Gastroesophageal sphincter (tissue), 3 donors: ENCODE data around the gene FBXW11.
"Not testable (repeated sequence)": the region's sequence is repeated elsewhere in the genome, so short reads cannot be mapped to it uniquely, and the experiment has no call there.

Source experiments
- CTCF ChIP-seq, 4 experiments: fragments of 200-600 bp in 2 of 4; fragments of 450-650 bp in 2 of 4; sonication (generic) in 1 of 4; IDR thresholded peaks; one replicate each; pipeline ENCODE4 v1.5.1; 2017 to 2019; ENCODE audit warnings: antibody characterized with exemption in 4 of 4, mild to moderate bottlenecking in 2 of 4, moderate library complexity in 2 of 4
- POLR2A ChIP-seq, 2 donors: fragments of 450-650 bp; IDR thresholded peaks; one replicate each; pipeline ENCODE4 v1.6.1; 2017; ENCODE audit warnings: antibody characterized with exemption in 2 of 2, mild to moderate bottlenecking in 2 of 2, moderate library complexity in 1 of 2
- POLR2AphosphoS5 ChIP-seq: sonication (generic); formaldehyde crosslinking; IDR thresholded peaks from one replicate; pipeline ENCODE4 v1.6.1; 2017; ENCODE audit warnings: antibody characterized with exemption

- TF ChIP-seq CTCF (IDR thresholded peaks at IDR 0.05); POLR2AphosphoS5; POLR2A (IDR thresholded peaks at IDR 0.05): not testable (repeated sequence)
Measured at GRCh38 chr5:171886037-171886436, 120.4 kb downstream of the FBXW11 start.
